ENCODE data around the gene CENPO.

CENPO gene

DNA sequence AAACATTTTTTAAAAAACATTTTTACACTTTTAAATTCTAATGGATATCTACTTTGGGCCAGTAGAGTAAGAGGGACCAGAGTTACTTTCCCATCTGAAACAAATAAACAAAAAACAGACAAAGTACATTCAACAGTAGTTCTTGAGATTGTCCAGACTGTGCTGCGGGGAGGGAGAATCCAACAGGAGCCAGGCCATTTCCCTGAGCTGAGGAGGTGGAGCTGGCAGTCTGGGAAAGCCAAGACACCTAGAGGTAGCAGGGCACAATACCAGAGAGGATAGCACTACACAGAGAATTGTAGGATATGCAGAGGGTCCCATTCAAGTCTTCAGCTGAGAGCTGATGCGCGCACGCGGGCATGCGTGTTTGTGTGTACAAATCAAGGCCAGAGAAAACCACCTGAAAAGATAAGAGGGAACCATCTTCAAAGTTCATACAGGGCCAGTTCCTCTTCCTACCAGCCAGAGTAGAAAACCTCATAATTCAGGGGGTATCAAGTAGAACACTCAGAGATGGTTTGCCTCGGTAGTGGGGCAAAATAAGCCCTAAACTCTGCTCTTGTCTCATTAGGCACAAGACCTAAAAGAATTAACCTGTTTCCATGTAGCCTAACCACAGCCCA lies 44.0 kb upstream of the CENPO start:
- peak; percentile 16 for DNase-seq
- TF ChIP-seq, protein P1, sequence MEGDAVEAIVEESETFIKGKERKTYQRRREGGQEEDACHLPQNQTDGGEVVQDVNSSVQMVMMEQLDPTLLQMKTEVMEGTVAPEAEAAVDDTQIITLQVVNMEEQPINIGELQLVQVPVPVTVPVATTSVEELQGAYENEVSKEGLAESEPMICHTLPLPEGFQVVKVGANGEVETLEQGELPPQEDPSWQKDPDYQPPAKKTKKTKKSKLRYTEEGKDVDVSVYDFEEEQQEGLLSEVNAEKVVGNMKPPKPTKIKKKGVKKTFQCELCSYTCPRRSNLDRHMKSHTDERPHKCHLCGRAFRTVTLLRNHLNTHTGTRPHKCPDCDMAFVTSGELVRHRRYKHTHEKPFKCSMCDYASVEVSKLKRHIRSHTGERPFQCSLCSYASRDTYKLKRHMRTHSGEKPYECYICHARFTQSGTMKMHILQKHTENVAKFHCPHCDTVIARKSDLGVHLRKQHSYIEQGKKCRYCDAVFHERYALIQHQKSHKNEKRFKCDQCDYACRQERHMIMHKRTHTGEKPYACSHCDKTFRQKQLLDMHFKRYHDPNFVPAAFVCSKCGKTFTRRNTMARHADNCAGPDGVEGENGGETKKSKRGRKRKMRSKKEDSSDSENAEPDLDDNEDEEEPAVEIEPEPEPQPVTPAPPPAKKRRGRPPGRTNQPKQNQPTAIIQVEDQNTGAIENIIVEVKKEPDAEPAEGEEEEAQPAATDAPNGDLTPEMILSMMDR (IDR thresholded peaks at IDR 0.05; ENCODE audit: low read depth, low read length), result peak; percentile 20
- H3K36me3 ChIP-seq, result no peaks in the 10 kb centered on the region

DNA sequence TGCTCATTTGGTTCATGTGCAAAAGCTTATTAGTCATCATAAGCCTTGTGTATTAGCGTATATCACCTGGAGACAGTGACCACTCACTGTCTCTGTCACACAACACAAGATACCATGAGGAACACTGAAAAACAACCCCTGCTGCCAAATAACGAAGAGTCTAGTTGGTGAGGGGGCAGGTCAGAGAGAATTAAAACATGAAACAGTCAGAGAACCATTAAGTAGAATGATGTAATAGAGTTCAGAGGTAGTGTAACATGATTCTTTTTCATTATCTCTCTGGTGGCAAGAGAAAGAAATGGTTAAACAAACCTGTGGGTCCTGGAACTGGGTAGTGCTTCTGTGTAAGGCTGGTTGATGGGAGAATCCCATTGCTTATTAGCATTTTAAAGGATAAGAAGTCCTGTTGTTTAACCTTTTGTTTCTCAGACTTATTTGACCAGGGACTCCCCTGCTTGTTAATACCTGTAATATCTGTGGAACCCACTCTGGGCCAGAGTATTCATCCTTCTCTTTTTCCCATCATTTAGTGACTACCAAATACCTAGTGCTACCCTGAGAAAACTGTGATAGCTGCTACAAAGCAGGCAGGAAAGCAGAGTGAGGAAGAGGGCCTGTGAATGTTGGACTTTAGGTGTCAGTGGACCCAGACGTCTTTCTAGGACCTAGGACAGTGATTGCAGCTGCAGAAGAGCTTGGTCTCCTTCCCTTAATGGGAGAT lies 38.1 kb upstream of the CENPO start:
- Histone ChIP-seq H3K27me3 (no peaks in the 10 kb centered on the region), H3K36me3 (peaks cover 3% of the 10 kb centered on the region; the same call in 1 of the 2 replicates), H3K9me3 (no peaks in the 10 kb centered on the region), H3K4me3 (ENCODE audit: low read depth, low read length) (no peak overlapping the region), H3K4me1 (no peaks in the 10 kb centered on the region)
- no peak for DNase-seq
- TF ChIP-seq, protein P1 (IDR thresholded peaks at IDR 0.05; ENCODE audit: low read depth, low read length), result no peak

More for the DNA sequence above, 44.0 kb upstream of the CENPO start:
- Histone ChIP-seq H3K4me1 (no peaks in the 10 kb centered on the region), H3K9me3 (no peaks in the 10 kb centered on the region), H3K4me3 (ENCODE audit: low read depth, low read length) (no peak overlapping the region), H3K27me3 (no peaks in the 10 kb centered on the region)

DNA sequence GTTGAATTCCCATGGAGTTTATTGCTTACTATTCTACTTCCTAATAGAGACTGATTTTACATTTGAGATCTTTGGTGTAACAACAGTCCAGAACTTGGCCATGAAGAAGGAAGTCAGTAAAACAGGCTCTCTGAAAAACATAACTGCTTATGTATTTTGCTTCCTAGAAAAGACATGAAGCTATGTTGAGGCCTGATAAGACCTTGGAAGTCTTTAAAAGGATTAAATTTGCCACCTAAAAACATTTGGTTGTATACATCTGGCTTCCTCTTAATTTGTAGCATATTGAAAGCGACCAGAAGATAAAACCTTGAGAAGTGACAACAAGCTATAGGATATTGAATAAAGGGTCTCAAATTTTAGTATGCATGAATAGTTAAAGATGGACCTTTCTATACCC lies 36.4 kb upstream of the CENPO start:
- TF ChIP-seq, protein P1 (IDR thresholded peaks at IDR 0.05; ENCODE audit: low read depth, low read length), result no peak
- no peak overlapping the region for H3K4me3 ChIP-seq (ENCODE audit: low read depth, low read length)

DNA sequence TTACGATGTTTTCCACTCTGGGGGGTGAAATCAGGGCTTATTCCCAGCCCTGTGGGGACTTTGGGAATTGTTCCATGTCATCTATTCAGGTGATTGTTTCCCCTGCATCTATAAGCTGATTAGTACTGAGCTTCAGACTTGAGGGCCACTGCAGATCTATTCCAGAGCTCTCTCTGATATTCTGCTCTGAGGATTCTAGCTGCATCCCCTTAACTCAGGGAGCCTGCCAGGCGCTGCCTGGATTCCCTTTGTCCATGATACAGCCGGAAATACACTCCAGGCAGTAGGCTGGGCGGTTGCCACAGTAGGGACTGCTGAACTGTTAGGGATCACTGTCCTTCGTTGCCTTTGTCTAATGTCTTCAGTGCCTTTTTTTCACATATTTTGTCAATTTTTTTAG lies 31.4 kb upstream of the CENPO start:
- no peak overlapping the region for H3K4me3 ChIP-seq (ENCODE audit: low read depth, low read length)
- peak; percentile 20 for DNase-seq
- peaks cover 4% of the 10 kb centered on the region for H3K4me1 ChIP-seq
- H3K36me3 ChIP-seq, result peaks cover 3% of the 10 kb centered on the region; the same call in 1 of the 2 replicates
- TF ChIP-seq, protein P1 (IDR thresholded peaks at IDR 0.05; ENCODE audit: low read depth, low read length), result no peak
- no peaks in the 10 kb centered on the region for H3K27me3 ChIP-seq
- H3K9me3 ChIP-seq, result no peaks in the 10 kb centered on the region

More for the DNA sequence above, 36.4 kb upstream of the CENPO start:
- no peaks in the 10 kb centered on the region for H3K9me3 ChIP-seq
- H3K27me3 ChIP-seq, result no peaks in the 10 kb centered on the region
- peaks cover 2% of the 10 kb centered on the region for H3K4me1 ChIP-seq
- no peak for DNase-seq
- peaks cover 3% of the 10 kb centered on the region; the same call in 1 of the 2 replicates for H3K36me3 ChIP-seq

DNA sequence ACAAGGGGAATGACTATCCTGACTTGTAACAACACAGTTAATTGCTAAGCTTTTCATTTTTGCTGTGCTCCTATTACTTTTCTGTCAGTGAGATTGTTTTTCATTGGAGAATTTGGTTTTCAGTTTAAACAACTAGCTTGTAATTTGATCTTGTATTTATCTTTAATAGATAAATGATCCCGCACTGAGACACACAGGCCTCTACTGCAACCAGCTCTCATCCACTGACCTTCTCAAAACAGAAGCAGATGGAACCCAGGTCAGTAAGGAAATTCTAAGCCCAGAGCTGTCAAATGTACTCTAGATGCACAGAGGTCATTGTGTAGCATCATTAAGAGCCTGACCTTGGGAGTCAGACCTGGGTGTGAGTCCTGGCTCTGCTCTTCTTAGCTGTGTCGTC lies 30.7 kb upstream of the CENPO start:
- Histone ChIP-seq H3K36me3 (peaks cover 3% of the 10 kb centered on the region; the same call in 1 of the 2 replicates), H3K27me3 (no peaks in the 10 kb centered on the region), H3K4me3 (ENCODE audit: low read depth, low read length) (no peak overlapping the region), H3K9me3 (no peaks in the 10 kb centered on the region), H3K4me1 (peaks cover 4% of the 10 kb centered on the region)
- TF ChIP-seq, protein P1 (IDR thresholded peaks at IDR 0.05; ENCODE audit: low read depth, low read length), result no peak
- no peak for DNase-seq

DNA sequence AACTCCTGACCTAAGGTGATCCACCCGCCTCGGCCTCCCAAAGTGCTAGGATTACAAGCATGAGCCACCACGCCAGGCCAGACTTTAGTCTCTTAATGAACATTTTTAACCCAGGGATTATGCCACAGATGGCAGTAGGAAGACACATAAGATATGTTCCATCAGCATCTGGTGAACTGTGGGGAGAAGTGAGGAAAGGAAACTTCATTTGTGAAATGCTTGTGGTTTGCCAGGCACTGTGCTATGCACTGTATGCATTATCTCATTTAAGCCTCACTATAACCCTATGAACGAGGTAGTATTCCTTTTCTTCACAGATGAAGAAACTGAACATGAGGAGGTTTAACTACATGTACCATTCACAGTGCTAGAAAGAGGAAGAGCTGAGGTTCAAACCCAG lies 29.4 kb upstream of the CENPO start:
- Histone ChIP-seq H3K27me3 (no peaks in the 10 kb centered on the region), H3K9me3 (no peaks in the 10 kb centered on the region), H3K36me3 (peaks cover 2% of the 10 kb centered on the region; the same call in 1 of the 2 replicates), H3K4me3 (ENCODE audit: low read depth, low read length) (no peak overlapping the region), H3K4me1 (peaks cover 6% of the 10 kb centered on the region)
- TF ChIP-seq, protein P1 (IDR thresholded peaks at IDR 0.05; ENCODE audit: low read depth, low read length), result no peak
- DNase-seq, result no peak
